RWPE2 (cell line): ENCODE results near the gene PLBD2.

Experiments used
- ATAC-seq: fragments of 200-7000 bp; cut with Tn5 transposase; 3 replicates; pipeline ENCODE4 v1.9.1; 2021; ENCODE audit warnings: low read depth
- DNase-seq: peaks from one replicate; pipeline ENCODE4 v3.0.0-alpha.2; 2020; ENCODE audit warnings: low spot score
- H3K27ac ChIP-seq: fragments of 450-650 bp; 2 replicates; pipeline ENCODE4 v1.5.1; 2017; ENCODE audit warnings: mild to moderate bottlenecking; ENCODE audit not compliant: poor library complexity, severe bottlenecking
- H3K27me3 ChIP-seq: fragments of 250-450 bp; sonication (Bioruptor Pico); 2 replicates; pipeline ENCODE4 v1.5.1; 2021; ENCODE audit warnings: mild to moderate bottlenecking, moderate library complexity; ENCODE audit not compliant: insufficient read depth, poor library complexity, severe bottlenecking
- H3K36me3 ChIP-seq: fragments of 250-450 bp; sonication (Bioruptor Pico); 2 replicates; pipeline ENCODE4 v1.5.1; 2020; ENCODE audit warnings: low read depth, mild to moderate bottlenecking, moderate library complexity
- H3K4me1 ChIP-seq: fragments of 250-450 bp; sonication (Bioruptor Pico); 2 replicates; pipeline ENCODE4 v1.5.1; 2021; ENCODE audit warnings: mild to moderate bottlenecking, moderate library complexity; ENCODE audit not compliant: insufficient read depth, poor library complexity, severe bottlenecking
- H3K4me3 ChIP-seq: fragments of 250-450 bp; sonication (Bioruptor Pico); 2 replicates; pipeline ENCODE4 v1.5.1; 2021; ENCODE audit warnings: mild to moderate bottlenecking, moderate library complexity; ENCODE audit not compliant: severe bottlenecking
- H3K9me3 ChIP-seq: fragments of 250-450 bp; sonication (Bioruptor Pico); 2 replicates; pipeline ENCODE4 v1.5.1; 2021; ENCODE audit warnings: mild to moderate bottlenecking, moderate library complexity; ENCODE audit not compliant: severe bottlenecking
- TF ChIP-seq, protein P1 (sequence below): fragments of 450-650 bp; IDR thresholded peaks from one replicate; pipeline ENCODE4 v1.5.1; 2017; ENCODE audit warnings: mild to moderate bottlenecking, moderate library complexity; ENCODE audit not compliant: poor library complexity, severe bottlenecking

PLBD2 gene

DNA sequence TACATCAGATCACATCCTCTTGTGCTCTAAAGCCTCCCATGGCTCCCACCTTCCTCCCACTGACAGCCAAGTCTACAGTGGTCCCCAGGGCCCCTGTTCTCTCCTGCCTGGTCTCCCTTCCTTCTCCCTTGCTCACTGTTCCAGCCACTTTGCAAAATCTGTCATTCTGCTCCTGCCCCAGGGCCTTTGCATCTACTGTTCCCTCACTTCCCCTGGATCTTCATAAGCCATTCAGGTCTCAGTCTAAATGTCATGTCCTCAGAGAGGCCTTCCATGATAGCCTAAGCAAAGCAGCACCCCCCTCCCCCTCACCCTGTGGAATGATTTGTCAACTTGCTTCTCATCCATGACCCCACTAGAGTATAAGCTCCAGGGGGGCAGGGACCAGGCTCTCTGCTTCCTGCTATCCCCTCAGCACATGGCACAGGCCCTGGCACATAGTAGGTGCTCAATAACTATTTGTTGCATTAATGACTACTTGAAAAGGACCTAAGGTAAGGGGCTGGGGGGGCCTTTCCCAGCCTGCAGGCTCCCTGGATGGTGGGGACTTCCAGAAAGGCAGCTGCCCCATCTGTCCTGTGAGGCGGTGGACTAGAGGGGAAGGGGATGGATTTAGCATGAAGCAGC lies 28.5 kb upstream of the PLBD2 start:
- Histone ChIP-seq H3K4me1 (peaks cover 6% of the 10 kb centered on the region), H3K36me3 (peaks cover 33% of the 10 kb centered on the region), H3K27ac (no peak overlapping the region), H3K4me3 (no peak overlapping the region), H3K9me3 (no peaks in the 10 kb centered on the region), H3K27me3 (no peaks in the 10 kb centered on the region)
- ATAC-seq (no peak), DNase-seq (no peak)
- TF ChIP-seq, protein P1, sequence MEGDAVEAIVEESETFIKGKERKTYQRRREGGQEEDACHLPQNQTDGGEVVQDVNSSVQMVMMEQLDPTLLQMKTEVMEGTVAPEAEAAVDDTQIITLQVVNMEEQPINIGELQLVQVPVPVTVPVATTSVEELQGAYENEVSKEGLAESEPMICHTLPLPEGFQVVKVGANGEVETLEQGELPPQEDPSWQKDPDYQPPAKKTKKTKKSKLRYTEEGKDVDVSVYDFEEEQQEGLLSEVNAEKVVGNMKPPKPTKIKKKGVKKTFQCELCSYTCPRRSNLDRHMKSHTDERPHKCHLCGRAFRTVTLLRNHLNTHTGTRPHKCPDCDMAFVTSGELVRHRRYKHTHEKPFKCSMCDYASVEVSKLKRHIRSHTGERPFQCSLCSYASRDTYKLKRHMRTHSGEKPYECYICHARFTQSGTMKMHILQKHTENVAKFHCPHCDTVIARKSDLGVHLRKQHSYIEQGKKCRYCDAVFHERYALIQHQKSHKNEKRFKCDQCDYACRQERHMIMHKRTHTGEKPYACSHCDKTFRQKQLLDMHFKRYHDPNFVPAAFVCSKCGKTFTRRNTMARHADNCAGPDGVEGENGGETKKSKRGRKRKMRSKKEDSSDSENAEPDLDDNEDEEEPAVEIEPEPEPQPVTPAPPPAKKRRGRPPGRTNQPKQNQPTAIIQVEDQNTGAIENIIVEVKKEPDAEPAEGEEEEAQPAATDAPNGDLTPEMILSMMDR: no peak

DNA sequence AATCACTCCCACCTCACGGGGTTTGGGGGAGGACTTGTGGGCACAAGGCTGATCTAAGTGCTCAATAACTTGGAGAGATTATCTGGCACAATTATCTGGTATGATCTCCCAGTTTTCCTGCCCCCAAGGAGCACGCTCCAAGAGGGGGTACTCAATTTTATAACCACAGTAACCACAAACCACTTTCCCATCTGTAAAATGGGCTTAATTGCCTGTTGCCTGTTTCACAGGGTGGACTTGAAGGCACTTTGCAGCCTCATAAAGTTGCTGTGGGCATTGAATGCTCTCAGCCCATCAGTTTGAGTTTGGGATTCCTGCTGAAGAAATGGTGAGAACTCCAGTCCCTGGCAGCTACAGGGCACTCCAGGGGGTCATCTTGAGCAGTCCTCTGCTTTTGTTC lies 27.9 kb upstream of the PLBD2 start:
- Histone ChIP-seq H3K27ac (no peak overlapping the region), H3K27me3 (no peaks in the 10 kb centered on the region), H3K4me3 (no peak overlapping the region), H3K9me3 (no peaks in the 10 kb centered on the region), H3K36me3 (peaks cover 33% of the 10 kb centered on the region), H3K4me1 (peaks cover 6% of the 10 kb centered on the region)
- no peak for ATAC-seq
- no peak for DNase-seq
- TF ChIP-seq, protein P1: no peak

GRCh38 chr12:113332688-113333417 lies 25.5 kb upstream of the PLBD2 start:
- Histone ChIP-seq H3K27me3 (no peaks in the 10 kb centered on the region), H3K4me1 (peaks cover 6% of the 10 kb centered on the region), H3K27ac (no peak overlapping the region), H3K4me3 (no peak overlapping the region), H3K36me3 (peaks cover 31% of the 10 kb centered on the region), H3K9me3 (no peaks in the 10 kb centered on the region)
- DNase-seq (no peak), ATAC-seq (no peak)
- TF ChIP-seq, protein P1: no peak

- Histone ChIP-seq H3K9me3 (no peaks in the 10 kb centered on the region), H3K4me1 (peaks cover 6% of the 10 kb centered on the region), H3K36me3 (peaks cover 30% of the 10 kb centered on the region), H3K27me3 (no peaks in the 10 kb centered on the region), H3K4me3 (no peak overlapping the region), H3K27ac (peak overlapping the region; percentile 39)
- ATAC-seq: no peak
- DNase-seq: no peak
- TF ChIP-seq, protein P1: no peak
Observed at GRCh38 chr12:113333418-113333750, 25.0 kb upstream of the PLBD2 start.
